Parathyroid adenoma (tissue), 2 donors: ENCODE data around the gene AFG1L.
"Not testable (repeated sequence)": the region's sequence is repeated elsewhere in the genome, so short reads cannot be mapped to it uniquely, and the experiment has no call there.

ENCODE experiments used
- H2AFZ ChIP-seq: fragments of 300-600 bp; sonication (generic); one replicate; pipeline ENCODE4 v1.7.0; 2017; ENCODE audit warnings: antibody characterized with exemption, mild to moderate bottlenecking
- H3K27ac ChIP-seq: fragments of 300-600 bp; sonication (generic); one replicate; pipeline ENCODE4 v1.7.0; 2017
- H3K27me3 ChIP-seq: fragments of 300-600 bp; sonication (generic); one replicate; pipeline ENCODE4 v1.7.0; 2017; ENCODE audit warnings: low read length; ENCODE audit not compliant: control insufficient read depth, insufficient read depth
- H3K36me3 ChIP-seq: fragments of 300-600 bp; sonication (generic); one replicate; pipeline ENCODE4 v1.7.0; 2017; ENCODE audit warnings: low read length; ENCODE audit not compliant: control insufficient read depth, insufficient read depth
- H3K4me1 ChIP-seq: fragments of 300-600 bp; sonication (generic); one replicate; pipeline ENCODE4 v1.7.0; 2017; ENCODE audit warnings: control low read depth
- H3K4me2 ChIP-seq: fragments of 300-600 bp; sonication (generic); one replicate; pipeline ENCODE4 v1.7.0; 2017; ENCODE audit warnings: low read length
- H3K4me3 ChIP-seq: fragments of 300-600 bp; sonication (generic); one replicate; pipeline ENCODE4 v1.7.0; 2017; ENCODE audit warnings: low read depth, low read length
- H3K79me2 ChIP-seq: fragments of 300-600 bp; sonication (generic); one replicate; pipeline ENCODE4 v1.7.0; 2017; ENCODE audit warnings: control low read depth
- H3K9ac ChIP-seq: fragments of 300-600 bp; sonication (generic); one replicate; pipeline ENCODE4 v1.7.0; 2017; ENCODE audit warnings: mild to moderate bottlenecking
- H3K9me3 ChIP-seq: fragments of 300-600 bp; sonication (generic); one replicate; pipeline ENCODE4 v1.7.0; 2017; ENCODE audit warnings: low read length; ENCODE audit not compliant: control insufficient read depth
- TF ChIP-seq, protein P1 (sequence below): fragments of 300-600 bp; sonication (generic); IDR thresholded peaks from one replicate; pipeline ENCODE4 v1.7.0; 2017; ENCODE audit warnings: antibody characterized with exemption, mild to moderate bottlenecking
- donor health status: primary hyperparathyroidism.

Gene AFG1L

DNA sequence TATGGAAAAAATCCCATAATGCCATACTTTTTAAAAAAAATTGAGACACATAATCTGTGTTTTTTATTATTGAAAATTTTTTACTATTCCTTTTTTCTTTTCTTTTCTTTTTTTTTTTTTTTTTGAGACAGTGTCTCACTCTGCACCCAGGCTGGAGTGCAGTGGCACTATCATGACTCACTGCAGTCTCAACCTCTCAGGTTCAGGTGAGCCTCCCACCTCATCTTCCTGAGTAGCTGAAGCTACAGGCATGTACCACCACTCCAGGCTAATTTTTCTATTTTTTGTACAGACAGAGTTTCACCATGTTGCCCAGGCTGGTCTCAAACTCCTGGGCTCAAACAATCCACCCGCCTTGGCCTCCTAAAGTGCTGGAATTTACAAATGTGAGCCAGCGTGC is 100.4 kb downstream of the AFG1L start:
- Histone ChIP-seq H3K27ac (no peak overlapping the region), H3K4me1 (no peaks in the 10 kb centered on the region), H3K79me2 (no peaks in the 10 kb centered on the region), H2AFZ (no peak overlapping the region), H3K9ac (no peak overlapping the region), H3K4me2 (no peak overlapping the region), H3K36me3 (no peaks in the 10 kb centered on the region), H3K4me3 (no peak overlapping the region), H3K9me3 (no peaks in the 10 kb centered on the region), H3K27me3 (no peaks in the 10 kb centered on the region)
- TF ChIP-seq, protein P1, sequence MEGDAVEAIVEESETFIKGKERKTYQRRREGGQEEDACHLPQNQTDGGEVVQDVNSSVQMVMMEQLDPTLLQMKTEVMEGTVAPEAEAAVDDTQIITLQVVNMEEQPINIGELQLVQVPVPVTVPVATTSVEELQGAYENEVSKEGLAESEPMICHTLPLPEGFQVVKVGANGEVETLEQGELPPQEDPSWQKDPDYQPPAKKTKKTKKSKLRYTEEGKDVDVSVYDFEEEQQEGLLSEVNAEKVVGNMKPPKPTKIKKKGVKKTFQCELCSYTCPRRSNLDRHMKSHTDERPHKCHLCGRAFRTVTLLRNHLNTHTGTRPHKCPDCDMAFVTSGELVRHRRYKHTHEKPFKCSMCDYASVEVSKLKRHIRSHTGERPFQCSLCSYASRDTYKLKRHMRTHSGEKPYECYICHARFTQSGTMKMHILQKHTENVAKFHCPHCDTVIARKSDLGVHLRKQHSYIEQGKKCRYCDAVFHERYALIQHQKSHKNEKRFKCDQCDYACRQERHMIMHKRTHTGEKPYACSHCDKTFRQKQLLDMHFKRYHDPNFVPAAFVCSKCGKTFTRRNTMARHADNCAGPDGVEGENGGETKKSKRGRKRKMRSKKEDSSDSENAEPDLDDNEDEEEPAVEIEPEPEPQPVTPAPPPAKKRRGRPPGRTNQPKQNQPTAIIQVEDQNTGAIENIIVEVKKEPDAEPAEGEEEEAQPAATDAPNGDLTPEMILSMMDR = no peak

DNA sequence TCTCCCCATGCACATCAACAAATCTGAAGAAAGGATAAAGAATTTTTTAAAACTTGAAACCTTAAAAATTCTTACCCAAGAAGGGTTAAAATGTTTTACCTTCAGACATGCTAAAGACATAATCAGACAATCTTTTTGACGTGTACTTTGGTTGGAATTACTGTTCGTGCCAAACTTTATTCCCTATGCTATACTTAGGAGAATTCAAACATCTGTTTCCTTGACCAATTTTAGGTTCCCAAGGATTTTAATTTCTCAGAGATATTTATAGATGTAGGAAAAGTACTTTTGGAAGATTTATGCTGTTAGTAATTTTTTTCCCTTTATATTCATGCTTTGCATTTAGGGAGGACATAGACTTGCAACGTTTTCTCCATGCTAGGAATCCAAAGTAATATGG is 108.4 kb downstream of the AFG1L start:
- H3K27me3 ChIP-seq = no peaks in the 10 kb centered on the region
- no peak overlapping the region for H3K4me2 ChIP-seq
- H3K79me2 ChIP-seq = no peaks in the 10 kb centered on the region
- H3K9me3 ChIP-seq = no peaks in the 10 kb centered on the region
- H3K4me1 ChIP-seq = peaks cover 4% of the 10 kb centered on the region
- H3K9ac ChIP-seq = no peak overlapping the region
- no peaks in the 10 kb centered on the region for H3K36me3 ChIP-seq
- H3K4me3 ChIP-seq = no peak overlapping the region
- no peak overlapping the region for H3K27ac ChIP-seq
- H2AFZ ChIP-seq = no peak overlapping the region
- TF ChIP-seq, protein P1 = no peak

DNA sequence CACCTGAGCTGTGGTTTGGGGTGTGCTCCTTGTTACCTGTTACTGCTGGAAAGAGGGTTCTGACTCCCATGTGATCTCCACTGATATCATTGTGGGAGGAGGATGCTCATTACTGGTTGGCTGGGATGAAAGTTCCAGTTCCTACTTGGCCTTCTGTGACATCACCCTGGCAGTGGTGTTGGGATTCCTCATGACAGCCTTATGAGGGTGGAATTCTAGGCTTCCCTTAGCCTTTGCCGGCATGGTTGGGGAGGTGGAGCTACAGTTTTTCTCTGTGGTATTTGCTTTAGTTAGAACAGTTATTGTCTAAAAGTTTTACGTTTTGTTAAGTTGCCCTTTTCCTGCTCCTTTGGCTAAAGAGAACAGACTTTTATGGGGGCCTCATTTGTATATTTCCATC is 112.1 kb downstream of the AFG1L start:
- H2AFZ ChIP-seq = no peak overlapping the region
- no peak overlapping the region for H3K27ac ChIP-seq
- H3K79me2 ChIP-seq = no peaks in the 10 kb centered on the region
- H3K4me1 ChIP-seq = peaks cover 4% of the 10 kb centered on the region
- no peak overlapping the region for H3K4me3 ChIP-seq
- no peaks in the 10 kb centered on the region for H3K36me3 ChIP-seq
- H3K9ac ChIP-seq = no peak overlapping the region
- TF ChIP-seq, protein P1 = no peak
- H3K27me3 ChIP-seq = no peaks in the 10 kb centered on the region
- no peaks in the 10 kb centered on the region for H3K9me3 ChIP-seq
- no peak overlapping the region for H3K4me2 ChIP-seq

DNA sequence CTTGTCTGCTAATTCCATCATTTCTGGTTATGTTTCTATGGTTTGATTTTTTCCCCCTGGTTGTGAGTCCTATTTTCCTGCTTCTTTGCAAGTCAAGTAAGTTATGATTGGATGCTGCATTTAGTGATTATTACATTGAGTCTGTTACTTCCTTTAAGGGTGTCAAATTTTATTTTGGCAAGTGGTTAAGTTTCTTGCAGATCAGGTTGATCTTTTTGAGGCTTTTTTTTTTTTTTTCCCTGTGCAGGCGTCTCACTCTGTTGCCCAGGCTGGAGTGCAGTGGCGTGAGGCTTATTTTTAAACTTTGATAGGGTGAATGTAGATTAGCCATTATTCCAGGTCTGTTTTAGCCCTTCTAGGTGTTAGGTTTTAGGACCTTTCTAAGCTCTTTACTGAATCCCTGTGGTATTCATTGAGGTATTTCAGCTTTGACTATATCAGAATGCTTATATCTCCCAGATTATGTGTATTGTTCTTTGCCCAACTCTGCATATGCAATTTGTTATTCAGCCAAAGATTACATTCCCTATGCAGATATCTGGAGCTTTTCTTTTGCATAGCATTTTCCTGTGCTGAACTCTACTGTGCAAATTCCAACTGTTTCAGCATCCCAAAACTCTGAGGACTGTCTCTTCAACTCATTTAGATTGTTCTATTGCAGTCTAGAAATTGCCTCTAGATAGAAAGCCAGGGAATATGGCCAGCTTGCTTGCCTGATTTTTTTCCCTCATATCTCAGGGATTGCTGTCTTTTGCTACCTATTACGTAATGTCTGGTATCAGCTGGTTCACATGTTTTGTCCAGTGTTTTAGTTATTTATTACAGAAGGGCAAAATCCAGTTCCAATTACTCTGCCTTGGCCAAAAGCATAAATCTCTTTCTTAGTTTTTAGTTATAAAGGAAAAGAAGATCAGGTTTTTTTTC is 113.3 kb downstream of the AFG1L start:
- peaks cover 4% of the 10 kb centered on the region for H3K4me1 ChIP-seq
- TF ChIP-seq, protein P1 = no peak
- no peaks in the 10 kb centered on the region for H3K27me3 ChIP-seq
- no peak overlapping the region for H3K27ac ChIP-seq
- H3K9ac ChIP-seq = no peak overlapping the region
- no peak overlapping the region for H3K4me2 ChIP-seq
- no peaks in the 10 kb centered on the region for H3K9me3 ChIP-seq
- H3K36me3 ChIP-seq = no peaks in the 10 kb centered on the region
- no peak overlapping the region for H3K4me3 ChIP-seq
- H2AFZ ChIP-seq = peak overlapping the region; percentile 5
- H3K79me2 ChIP-seq = no peaks in the 10 kb centered on the region

DNA sequence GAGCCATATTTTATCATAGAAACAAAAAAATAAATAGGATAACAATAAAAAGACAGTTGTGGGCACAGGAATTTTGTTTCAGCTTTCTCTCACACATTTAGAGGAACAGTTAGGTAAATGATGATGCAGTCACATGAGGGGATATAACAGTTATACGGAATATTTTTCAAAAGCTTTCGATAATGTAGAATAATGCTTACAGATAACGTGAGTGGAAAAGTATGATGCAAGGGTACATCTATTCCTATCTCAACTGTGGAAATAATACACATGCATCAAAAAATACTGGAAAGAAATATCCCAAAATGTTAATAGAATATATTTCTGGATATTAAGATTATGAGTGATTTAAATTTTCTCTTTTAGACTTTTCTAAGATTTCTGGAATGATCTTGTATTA is 114.0 kb downstream of the AFG1L start:
- H3K79me2 ChIP-seq = no peaks in the 10 kb centered on the region

DNA sequence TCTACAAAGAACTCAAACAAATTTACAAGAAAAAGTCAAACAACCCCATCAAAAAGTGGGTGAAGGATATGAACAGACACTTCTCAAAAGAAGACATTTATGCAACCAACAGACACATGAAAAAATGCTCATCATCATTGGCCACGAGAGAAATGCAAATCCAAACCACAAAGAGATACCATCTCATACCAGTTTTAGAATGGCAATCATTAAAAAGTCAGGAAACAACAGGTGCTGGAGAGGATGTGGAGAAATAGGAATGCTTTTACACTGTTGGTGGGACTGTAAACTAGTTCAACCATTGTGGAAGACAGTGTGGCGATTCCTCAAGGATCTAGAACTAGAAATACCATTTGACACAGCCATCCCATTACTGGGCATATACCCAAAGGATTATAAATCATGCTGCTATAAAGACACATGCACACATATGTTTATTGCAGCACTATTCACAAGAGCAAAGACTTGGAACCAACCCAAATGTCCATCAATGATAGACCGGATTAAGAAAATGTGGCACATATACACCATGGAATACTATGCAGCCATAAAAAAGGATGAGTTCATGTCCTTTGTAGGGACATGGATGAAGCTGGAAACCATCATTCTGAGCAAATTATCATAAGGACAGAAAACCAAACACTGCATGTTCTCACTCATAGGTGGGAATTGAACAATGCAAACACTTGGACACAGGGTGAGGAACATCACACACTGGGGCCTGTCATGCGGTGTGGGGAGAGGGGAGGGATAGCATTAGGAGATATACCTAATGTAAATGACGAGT is 121.4 kb downstream of the AFG1L start:
- H3K4me1 ChIP-seq, H2AFZ ChIP-seq, H3K79me2 ChIP-seq, H3K9me3 ChIP-seq, H3K4me3 ChIP-seq, H3K36me3 ChIP-seq, H3K4me2 ChIP-seq, H3K27ac ChIP-seq, H3K9ac ChIP-seq, H3K27me3 ChIP-seq: not testable (repeated sequence)

More for the DNA sequence above, 114.0 kb downstream of the AFG1L start:
- Histone ChIP-seq H3K27ac (no peak overlapping the region), H3K36me3 (no peaks in the 10 kb centered on the region), H3K27me3 (no peaks in the 10 kb centered on the region), H3K4me1 (peaks cover 4% of the 10 kb centered on the region), H2AFZ (no peak overlapping the region), H3K4me3 (no peak overlapping the region), H3K4me2 (no peak overlapping the region), H3K9me3 (no peaks in the 10 kb centered on the region), H3K9ac (no peak overlapping the region)
- TF ChIP-seq, protein P1 = no peak
